Neuronal stem cell (in vitro differentiated cells): ENCODE measurements around the gene ZNRD2.

Experiments
- DNase-seq: peaks from one replicate; pipeline ENCODE4 v3.0.0-alpha.2; 2013; ENCODE audit warnings: low spot score
- H2AFZ ChIP-seq: one replicate; pipeline ENCODE4 v1.6.1; 2013; ENCODE audit warnings: mild to moderate bottlenecking, low read length, inconsistent platforms
- H2AK5ac ChIP-seq: 2 replicates; pipeline ENCODE4 v1.6.1; 2013; ENCODE audit warnings: low read depth, mild to moderate bottlenecking, inconsistent platforms, low read length, moderate library complexity, mixed read lengths
- H2BK120ac ChIP-seq: 2 replicates; pipeline ENCODE4 v1.6.1; 2013; ENCODE audit warnings: low read depth, mild to moderate bottlenecking, inconsistent platforms, low read length, moderate library complexity, mixed read lengths
- H2BK12ac ChIP-seq: one replicate; pipeline ENCODE4 v1.6.1; 2013; ENCODE audit warnings: low read length, inconsistent platforms
- H2BK15ac ChIP-seq: 2 replicates; pipeline ENCODE4 v1.6.1; 2013; ENCODE audit warnings: mild to moderate bottlenecking, low read length, inconsistent platforms, mixed read lengths
- H2BK5ac ChIP-seq: one replicate; pipeline ENCODE4 v1.6.1; 2013; ENCODE audit warnings: inconsistent platforms, mild to moderate bottlenecking, low read length, moderate library complexity
- H3K14ac ChIP-seq: one replicate; pipeline ENCODE4 v1.6.1; 2013; ENCODE audit warnings: low read length, inconsistent platforms
- H3K18ac ChIP-seq: 2 replicates; pipeline ENCODE4 v1.6.1; 2013; ENCODE audit warnings: low read length, inconsistent platforms
- H3K23ac ChIP-seq: 2 replicates; pipeline ENCODE4 v1.6.1; 2013; ENCODE audit warnings: low read depth, mild to moderate bottlenecking, mixed read lengths, low read length, inconsistent platforms; ENCODE audit not compliant: poor library complexity
- H3K27ac ChIP-seq: replicated peaks from 3 replicates; pipeline ENCODE4 v1.5.1; 2013; ENCODE audit warnings: low read length, inconsistent platforms
- H3K27me3 ChIP-seq, 3 experiments: 2 replicates each; pipeline ENCODE4 v1.6.1; 2013; ENCODE audit warnings: low read length in 3 of 3, mild to moderate bottlenecking in 2 of 3, inconsistent platforms in 1 of 3, low read depth in 1 of 3, mixed read lengths in 1 of 3, moderate library complexity in 1 of 3; ENCODE audit not compliant: control insufficient read depth in 3 of 3, insufficient read depth in 3 of 3
- H3K36me3 ChIP-seq, 2 donors: replicated peaks in 1 of 2; 2 replicates each; pipeline ENCODE4 v1.6.1; 2013; ENCODE audit warnings: low read length in 2 of 2; ENCODE audit not compliant: control insufficient read depth in 2 of 2, insufficient read depth in 2 of 2
- H3K4ac ChIP-seq: 2 replicates; pipeline ENCODE4 v1.6.1; 2013; ENCODE audit warnings: inconsistent platforms, mild to moderate bottlenecking, low read length, moderate library complexity
- H3K4me1 ChIP-seq, 2 donors: 1 replicate in 1 of 2; 2 replicates in 1 of 2; pipeline ENCODE4 v1.6.1; 2013; ENCODE audit warnings: low read length in 2 of 2, low read depth in 1 of 2; ENCODE audit not compliant: control insufficient read depth in 2 of 2, insufficient read depth in 1 of 2
- H3K4me2 ChIP-seq: one replicate; pipeline ENCODE4 v1.6.1; 2013; ENCODE audit warnings: mild to moderate bottlenecking, low read length, inconsistent platforms; ENCODE audit not compliant: insufficient read depth, poor library complexity, severe bottlenecking
- H3K4me3 ChIP-seq, 2 donors: 2 replicates each; pipeline ENCODE4 v1.5.1; 2013; ENCODE audit warnings: low read length in 2 of 2, mild to moderate bottlenecking in 2 of 2, inconsistent platforms in 1 of 2, moderate library complexity in 1 of 2
- H3K79me1 ChIP-seq: one replicate; pipeline ENCODE4 v1.6.1; 2013; ENCODE audit warnings: low read depth, mild to moderate bottlenecking, inconsistent platforms, low read length, moderate library complexity
- H3K9ac ChIP-seq: one replicate; pipeline ENCODE4 v1.6.1; 2013; ENCODE audit warnings: mild to moderate bottlenecking, low read depth, low read length, inconsistent platforms; ENCODE audit not compliant: poor library complexity
- H3K9me3 ChIP-seq, 2 donors: replicated peaks in 1 of 2; 2 replicates each; pipeline versions ENCODE3 to v1.6.1; 2013; ENCODE audit warnings: low read length in 2 of 2, mild to moderate bottlenecking in 2 of 2, inconsistent platforms in 1 of 2, low read depth in 1 of 2, mixed read lengths in 1 of 2, moderate library complexity in 1 of 2; ENCODE audit not compliant: control insufficient read depth in 2 of 2, insufficient read depth in 1 of 2
- H4K8ac ChIP-seq: one replicate; pipeline ENCODE4 v1.6.1; 2013; ENCODE audit warnings: low read depth, mild to moderate bottlenecking, inconsistent platforms, low read length, moderate library complexity
- H4K91ac ChIP-seq: one replicate; pipeline ENCODE4 v1.6.1; 2013; ENCODE audit warnings: low read length, low read depth, mild to moderate bottlenecking, inconsistent platforms; ENCODE audit not compliant: poor library complexity
- WGBS, 2 donors: extraction: QIAGEN DNeasy Blood & Tissue Kit; methylation state at CpG; one replicate each; pipeline ENCODE4 v1.1.7; 2013; ENCODE audit warnings: missing lambda C conversion rate in 2 of 2, mixed read lengths in 1 of 2; ENCODE audit not compliant: insufficient read length in 2 of 2, insufficient replicate concordance in 1 of 2; ENCODE audit errors: extremely low coverage in 2 of 2; 5-methylcytosine and 5-hydroxymethylcytosine counted together

ZNRD2 gene

DNA sequence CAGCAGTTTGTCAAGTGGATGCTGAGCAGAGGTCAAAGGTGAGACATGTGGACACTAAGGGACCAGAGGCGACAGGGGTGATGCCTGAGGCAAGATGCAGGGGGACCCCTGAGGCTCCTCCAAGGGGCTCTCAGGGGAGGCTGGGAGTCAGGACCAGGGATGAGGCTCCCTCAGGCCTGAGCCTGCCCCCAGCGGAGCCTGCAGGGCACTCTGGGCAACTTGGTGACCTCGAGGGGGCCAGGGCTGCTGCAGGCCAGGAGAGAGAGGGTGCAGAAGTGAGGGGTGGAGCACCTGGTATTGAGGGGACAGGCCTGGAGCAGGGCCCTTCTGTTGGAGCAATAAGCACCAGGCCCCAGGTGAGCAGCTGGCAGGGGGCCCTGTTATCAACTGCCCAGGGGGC is 11.7 kb downstream of the ZNRD2 start:
- Histone ChIP-seq H3K4me3 (no peak overlapping the region), H4K91ac (no peak overlapping the region), H3K4me2 (no peak overlapping the region), H3K4me1 (peaks cover 12 to 36% of the 10 kb centered on the region in 2 donors), H3K27me3 (peaks cover 0 to 28% (median 0%) of the 10 kb centered on the region in 3 experiments), H2BK15ac (peak overlapping the region; percentile 54), H2BK120ac (no peak overlapping the region), H2AFZ (no peak overlapping the region), H3K27ac (no peak overlapping the region), H3K18ac (no peak overlapping the region), H3K4ac (peak overlapping the region; percentile 39), H3K79me1 (no peaks in the 10 kb centered on the region), H3K9ac (no peak overlapping the region), H2AK5ac (no peak overlapping the region), H4K8ac (no peak overlapping the region), H3K9me3 (no peaks in the 10 kb centered on the region), H2BK5ac (no peak overlapping the region), H2BK12ac (no peak overlapping the region), H3K14ac (no peak overlapping the region), H3K23ac (no peak overlapping the region), H3K36me3 (no peaks in the 10 kb centered on the region)
- no peak for DNase-seq
- no CpG with 5 or more reads among the region's 3 CpGs for WGBS, 2 donors

- H3K27ac ChIP-seq, result no peak overlapping the region
- WGBS, 2 donors, result no CpG with 5 or more reads among the region's 10 CpGs
Observed at GRCh38 chr11:65583589-65583988, 13.3 kb downstream of the ZNRD2 start.

GRCh38 chr11:65584106-65584505 is 13.8 kb downstream of the ZNRD2 start:
- Histone ChIP-seq H4K8ac (no peak overlapping the region), H3K27ac (no peak overlapping the region), H2BK12ac (peak overlapping the region; percentile 60), H3K18ac (peak overlapping the region; percentile 81), H3K4me3 (peak overlapping the region in 1 of 2 donors; percentile 31), H2BK5ac (peak overlapping the region; percentile 2), H3K36me3 (no peaks in the 10 kb centered on the region), H3K9ac (peak overlapping the region; percentile 89), H3K14ac (no peak overlapping the region), H3K79me1 (no peaks in the 10 kb centered on the region), H2AK5ac (peak overlapping the region; percentile 16), H3K23ac (peak overlapping the region; percentile 12), H2BK15ac (peak overlapping the region; percentile 65), H2BK120ac (no peak overlapping the region), H3K4me1 (peaks cover 21 to 41% of the 10 kb centered on the region in 2 donors), H3K4ac (no peak overlapping the region), H3K27me3 (peaks cover 0 to 27% (median 0%) of the 10 kb centered on the region in 3 experiments), H3K9me3 (no peaks in the 10 kb centered on the region), H4K91ac (no peak overlapping the region), H3K4me2 (no peak overlapping the region), H2AFZ (no peak overlapping the region)
- no peak for DNase-seq
- no CpG with 5 or more reads among the region's 8 CpGs for WGBS, 2 donors

More at GRCh38 chr11:65583589-65583988, 13.3 kb downstream of the ZNRD2 start:
- H3K18ac ChIP-seq, result no peak overlapping the region
- H3K4me1 ChIP-seq, result peaks cover 21 to 38% of the 10 kb centered on the region in 2 donors
- H3K14ac ChIP-seq, result no peak overlapping the region
- H2BK120ac ChIP-seq, result no peak overlapping the region
- no peak overlapping the region for H4K91ac ChIP-seq
- no peaks in the 10 kb centered on the region for H3K36me3 ChIP-seq
- H3K27me3 ChIP-seq, result peaks cover 0 to 27% (median 0%) of the 10 kb centered on the region in 3 experiments
- H3K23ac ChIP-seq, result no peak overlapping the region
- no peak overlapping the region for H3K4ac ChIP-seq
- H2AFZ ChIP-seq, result no peak overlapping the region
- H2BK12ac ChIP-seq, result no peak overlapping the region
- no peak for DNase-seq
- no peak overlapping the region for H4K8ac ChIP-seq
- H3K9me3 ChIP-seq, result no peaks in the 10 kb centered on the region
- H3K79me1 ChIP-seq, result no peaks in the 10 kb centered on the region
- no peak overlapping the region for H3K4me2 ChIP-seq
- peak overlapping the region; percentile 16 for H2AK5ac ChIP-seq
- H2BK5ac ChIP-seq, result peak overlapping the region; percentile 2
- H2BK15ac ChIP-seq, result peak overlapping the region; percentile 64
- H3K4me3 ChIP-seq, result no peak overlapping the region
- no peak overlapping the region for H3K9ac ChIP-seq

DNA sequence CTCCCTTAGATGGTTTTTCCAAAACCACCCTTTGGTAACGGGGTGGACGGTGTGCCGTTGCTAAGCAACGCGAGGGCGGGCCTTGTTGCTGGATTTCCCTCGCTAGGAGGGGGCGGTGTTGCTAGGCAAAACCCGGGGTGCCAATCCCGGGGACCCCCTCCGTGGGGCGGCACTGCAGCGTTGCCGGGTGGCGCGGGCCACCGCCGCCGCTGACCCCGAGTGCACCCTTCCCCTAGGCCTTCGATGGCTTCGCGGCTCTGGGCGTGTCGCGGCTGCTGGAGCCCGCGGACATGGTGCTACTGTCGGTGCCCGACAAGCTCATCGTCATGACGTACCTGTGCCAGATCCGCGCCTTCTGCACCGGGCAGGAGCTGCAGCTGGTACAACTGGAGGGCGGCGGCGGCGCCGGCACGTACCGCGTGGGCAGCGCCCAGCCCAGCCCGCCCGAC is 14.5 kb downstream of the ZNRD2 start:
- peaks cover 0 to 27% (median 0%) of the 10 kb centered on the region in 3 experiments for H3K27me3 ChIP-seq
- H3K23ac ChIP-seq, result peak overlapping the region; percentile 28
- no CpG with 5 or more reads among the region's 46 CpGs for WGBS, 2 donors
- peak overlapping the region; percentile 2 for H2BK5ac ChIP-seq
- H3K9me3 ChIP-seq, result no peaks in the 10 kb centered on the region
- H3K18ac ChIP-seq, result peak overlapping the region; percentile 91
- no peak overlapping the region for H3K27ac ChIP-seq
- peak overlapping the region; percentile 50 for H2BK15ac ChIP-seq
- H3K4ac ChIP-seq, result no peak overlapping the region
- H2AK5ac ChIP-seq, result peak overlapping the region; percentile 78
- peak overlapping the region; percentile 38 for H3K4me2 ChIP-seq
- H4K91ac ChIP-seq, result no peak overlapping the region
- no peak overlapping the region for H4K8ac ChIP-seq
- peak overlapping the region; percentile 58 for H3K14ac ChIP-seq
- peak overlapping the region; percentile 79 for H3K9ac ChIP-seq
- no peak overlapping the region for H2AFZ ChIP-seq
- no peak for DNase-seq
- H2BK120ac ChIP-seq, result no peak overlapping the region
- peak overlapping the region in 1 of 2 donors; percentile 60 for H3K4me3 ChIP-seq
- peaks cover 24 to 48% of the 10 kb centered on the region in 2 donors for H3K4me1 ChIP-seq
- no peaks in the 10 kb centered on the region for H3K79me1 ChIP-seq
- no peaks in the 10 kb centered on the region for H3K36me3 ChIP-seq
- H2BK12ac ChIP-seq, result no peak overlapping the region
